ENCODE results near the gene ITPR3.
"Not testable (repeated sequence)": the region's sequence is repeated elsewhere in the genome, so short reads cannot be mapped to it uniquely, and the experiment has no call there.

ITPR3 gene

GRCh38 chr6:33631521-33631920 lies 10.4 kb downstream of the ITPR3 start:
- WGBS, 2 experiments (ENCODE audit: insufficient coverage in 2 of 2) = 94 to 98% methylated on average over 12 of the region's 13 CpGs
- peaks cover 16% of the 10 kb centered on the region for H3K4me1 ChIP-seq (ENCODE audit: control insufficient read depth, insufficient read depth, low read length, poor library complexity, severe bottlenecking)
- H3K9me3 ChIP-seq (ENCODE audit: control insufficient read depth, low read length) = not testable (repeated sequence)

GRCh38 chr6:33631971-33632557 lies 10.9 kb downstream of the ITPR3 start:
- peaks cover 16% of the 10 kb centered on the region for H3K4me1 ChIP-seq (ENCODE audit: control insufficient read depth, insufficient read depth, low read length, poor library complexity, severe bottlenecking)
- no peak overlapping the region for H3K4me3 ChIP-seq (ENCODE audit: extremely low read depth, insufficient read depth, low read length, poor library complexity, severe bottlenecking)
- 100% methylated on average over 1 of the region's 4 CpGs for WGBS, 2 experiments (ENCODE audit: insufficient coverage in 2 of 2)
- no peaks in the 10 kb centered on the region for H3K36me3 ChIP-seq (ENCODE audit: control insufficient read depth, insufficient read depth, low read length)
- no peak overlapping the region for H3K27ac ChIP-seq (ENCODE audit: low read depth, low read length, severe bottlenecking)
- H3K9me3 ChIP-seq (ENCODE audit: control insufficient read depth, low read length) = no peaks in the 10 kb centered on the region

More at GRCh38 chr6:33631521-33631920, 10.4 kb downstream of the ITPR3 start:
- H3K27ac ChIP-seq (ENCODE audit: low read depth, low read length, severe bottlenecking); H3K36me3 ChIP-seq (ENCODE audit: control insufficient read depth, insufficient read depth, low read length); H3K4me3 ChIP-seq (ENCODE audit: extremely low read depth, insufficient read depth, low read length, poor library complexity, severe bottlenecking): not testable (repeated sequence)

DNA sequence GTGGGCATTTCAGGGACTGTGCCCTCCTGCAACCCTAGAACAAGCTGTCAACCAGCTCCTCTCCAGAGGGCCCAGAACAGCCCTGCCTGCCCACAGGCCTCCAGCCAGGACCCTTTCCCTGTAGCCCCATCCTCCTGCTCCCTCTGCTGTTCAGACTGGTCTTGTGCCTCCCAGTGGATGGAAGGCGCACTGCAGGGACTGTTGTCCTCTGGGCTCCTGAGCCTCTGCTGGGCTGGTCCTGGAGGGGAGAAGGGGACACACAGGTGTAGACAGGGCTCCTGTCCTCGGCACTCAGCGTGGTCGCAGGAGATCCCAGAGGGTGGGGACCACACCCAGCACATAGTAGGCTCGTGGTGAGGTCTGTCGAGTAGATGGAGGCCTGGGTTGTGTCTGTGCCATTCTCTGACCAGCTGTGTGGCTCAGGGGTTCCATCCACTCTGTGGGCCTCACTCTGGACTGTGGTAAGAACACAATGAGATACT lies 11.5 kb downstream of the ITPR3 start:
- 23 to 25% methylated on average over 5 to 6 of the region's 6 CpGs for WGBS, 2 experiments (ENCODE audit: insufficient coverage in 2 of 2)
- Histone ChIP-seq H3K9me3 (ENCODE audit: control insufficient read depth, low read length) (no peaks in the 10 kb centered on the region), H3K4me1 (ENCODE audit: control insufficient read depth, insufficient read depth, low read length, poor library complexity, severe bottlenecking) (peaks cover 16% of the 10 kb centered on the region), H3K36me3 (ENCODE audit: control insufficient read depth, insufficient read depth, low read length) (no peaks in the 10 kb centered on the region), H3K27ac (ENCODE audit: low read depth, low read length, severe bottlenecking) (no peak overlapping the region), H3K4me3 (ENCODE audit: extremely low read depth, insufficient read depth, low read length, poor library complexity, severe bottlenecking) (no peak overlapping the region)

DNA sequence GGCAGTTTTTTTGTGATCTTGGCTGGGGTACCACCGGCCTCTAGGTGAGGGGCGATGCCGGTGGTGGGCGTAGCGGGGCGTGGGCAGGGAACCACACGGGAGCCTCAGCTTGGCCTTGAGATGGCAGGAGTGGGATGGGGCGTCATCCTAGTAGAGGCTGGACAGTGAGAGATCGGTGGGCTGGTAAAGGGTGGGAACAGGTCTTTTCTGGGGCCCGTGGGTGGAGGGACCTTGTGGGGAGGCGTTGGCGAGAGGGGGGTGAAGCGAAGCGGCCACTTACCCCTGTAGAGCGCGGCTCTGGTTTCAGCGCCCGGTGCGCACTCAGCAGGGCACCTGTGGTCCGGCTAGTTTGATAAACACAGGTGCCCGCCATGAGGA lies 12.0 kb downstream of the ITPR3 start:
- WGBS, 2 experiments (ENCODE audit: insufficient coverage in 2 of 2) = 26 to 28% methylated on average over 20 of the region's 21 CpGs
- Histone ChIP-seq H3K4me3 (ENCODE audit: extremely low read depth, insufficient read depth, low read length, poor library complexity, severe bottlenecking) (peak overlapping the region; percentile 31), H3K36me3 (ENCODE audit: control insufficient read depth, insufficient read depth, low read length) (no peaks in the 10 kb centered on the region), H3K4me1 (ENCODE audit: control insufficient read depth, insufficient read depth, low read length, poor library complexity, severe bottlenecking) (peaks cover 16% of the 10 kb centered on the region), H3K27ac (ENCODE audit: low read depth, low read length, severe bottlenecking) (no peak overlapping the region), H3K9me3 (ENCODE audit: control insufficient read depth, low read length) (no peaks in the 10 kb centered on the region)

GRCh38 chr6:33633462-33634158 lies 12.5 kb downstream of the ITPR3 start:
- 0% methylated on average over 21 to 56 of the region's 86 CpGs for WGBS, 2 experiments (ENCODE audit: insufficient coverage in 2 of 2)
- Histone ChIP-seq H3K9me3 (ENCODE audit: control insufficient read depth, low read length) (no peaks in the 10 kb centered on the region), H3K4me1 (ENCODE audit: control insufficient read depth, insufficient read depth, low read length, poor library complexity, severe bottlenecking) (peaks cover 16% of the 10 kb centered on the region), H3K36me3 (ENCODE audit: control insufficient read depth, insufficient read depth, low read length) (no peaks in the 10 kb centered on the region), H3K27ac (ENCODE audit: low read depth, low read length, severe bottlenecking) (no peak overlapping the region), H3K4me3 (ENCODE audit: extremely low read depth, insufficient read depth, low read length, poor library complexity, severe bottlenecking) (peak overlapping the region; percentile 31)

GRCh38 chr6:33634161-33634727 lies 13.1 kb downstream of the ITPR3 start:
- peaks cover 16% of the 10 kb centered on the region for H3K4me1 ChIP-seq (ENCODE audit: control insufficient read depth, insufficient read depth, low read length, poor library complexity, severe bottlenecking)
- 23 to 36% methylated on average over 10 to 11 of the region's 15 CpGs for WGBS, 2 experiments (ENCODE audit: insufficient coverage in 2 of 2)
- H3K4me3 ChIP-seq (ENCODE audit: extremely low read depth, insufficient read depth, low read length, poor library complexity, severe bottlenecking) = peak overlapping the region; percentile 31
- H3K9me3 ChIP-seq (ENCODE audit: control insufficient read depth, low read length) = no peaks in the 10 kb centered on the region
- H3K27ac ChIP-seq (ENCODE audit: low read depth, low read length, severe bottlenecking) = no peak overlapping the region
- no peaks in the 10 kb centered on the region for H3K36me3 ChIP-seq (ENCODE audit: control insufficient read depth, insufficient read depth, low read length)

- WGBS, 2 experiments (ENCODE audit: insufficient coverage in 2 of 2) = 97% methylated on average over 3 of the region's 8 CpGs; no CpG with 5 or more reads in 1 of the 2 experiments
- Histone ChIP-seq H3K36me3 (ENCODE audit: control insufficient read depth, insufficient read depth, low read length) (no peaks in the 10 kb centered on the region), H3K4me1 (ENCODE audit: control insufficient read depth, insufficient read depth, low read length, poor library complexity, severe bottlenecking) (peaks cover 16% of the 10 kb centered on the region), H3K27ac (ENCODE audit: low read depth, low read length, severe bottlenecking) (no peak overlapping the region), H3K9me3 (ENCODE audit: control insufficient read depth, low read length) (no peaks in the 10 kb centered on the region), H3K4me3 (ENCODE audit: extremely low read depth, insufficient read depth, low read length, poor library complexity, severe bottlenecking) (no peak overlapping the region)
Measured at GRCh38 chr6:33634946-33635345, 13.8 kb downstream of the ITPR3 start.

DNA sequence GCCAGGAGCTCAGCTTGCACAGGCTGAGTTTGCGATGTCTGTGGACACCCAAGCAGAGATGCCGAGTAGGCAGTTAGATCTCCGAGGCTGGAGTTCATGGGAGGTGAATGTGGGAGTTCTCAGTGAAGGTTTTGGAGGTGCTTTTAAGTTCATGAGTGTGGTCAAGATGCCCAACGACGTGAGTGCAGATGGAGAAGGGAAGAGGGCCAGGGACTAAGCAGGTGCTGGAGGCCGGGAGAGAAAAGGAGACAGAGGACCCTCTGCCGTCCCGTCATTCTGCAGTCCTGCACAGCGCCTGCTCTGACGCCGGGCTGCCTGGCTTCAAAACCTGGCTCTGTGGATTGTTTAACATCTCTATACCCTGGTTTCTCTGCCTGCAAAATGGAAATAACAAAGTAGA lies 15.5 kb downstream of the ITPR3 start:
- Histone ChIP-seq H3K9me3 (ENCODE audit: control insufficient read depth, low read length) (no peaks in the 10 kb centered on the region), H3K4me3 (ENCODE audit: extremely low read depth, insufficient read depth, low read length, poor library complexity, severe bottlenecking) (no peak overlapping the region), H3K27ac (ENCODE audit: low read depth, low read length, severe bottlenecking) (no peak overlapping the region), H3K36me3 (ENCODE audit: control insufficient read depth, insufficient read depth, low read length) (no peaks in the 10 kb centered on the region), H3K4me1 (ENCODE audit: control insufficient read depth, insufficient read depth, low read length, poor library complexity, severe bottlenecking) (peaks cover 16% of the 10 kb centered on the region)
- 73 to 87% methylated on average over 5 to 6 of the region's 11 CpGs for WGBS, 2 experiments (ENCODE audit: insufficient coverage in 2 of 2)

GRCh38 chr6:33638556-33638955 lies 17.4 kb downstream of the ITPR3 start:
- no peak overlapping the region for H3K4me3 ChIP-seq (ENCODE audit: extremely low read depth, insufficient read depth, low read length, poor library complexity, severe bottlenecking)
- H3K27ac ChIP-seq (ENCODE audit: low read depth, low read length, severe bottlenecking) = no peak overlapping the region
- 50% methylated on average over 2 of the region's 3 CpGs for WGBS, 2 experiments (ENCODE audit: insufficient coverage in 2 of 2)
- no peaks in the 10 kb centered on the region for H3K36me3 ChIP-seq (ENCODE audit: control insufficient read depth, insufficient read depth, low read length)
- no peaks in the 10 kb centered on the region for H3K9me3 ChIP-seq (ENCODE audit: control insufficient read depth, low read length)
- peaks cover 16% of the 10 kb centered on the region for H3K4me1 ChIP-seq (ENCODE audit: control insufficient read depth, insufficient read depth, low read length, poor library complexity, severe bottlenecking)

- peaks cover 9% of the 10 kb centered on the region for H3K4me1 ChIP-seq (ENCODE audit: control insufficient read depth, insufficient read depth, low read length, poor library complexity, severe bottlenecking)
- WGBS, 2 experiments (ENCODE audit: insufficient coverage in 2 of 2) = 100% methylated on average over 1 of the region's 1 CpG
- no peaks in the 10 kb centered on the region for H3K9me3 ChIP-seq (ENCODE audit: control insufficient read depth, low read length)
- no peak overlapping the region for H3K27ac ChIP-seq (ENCODE audit: low read depth, low read length, severe bottlenecking)
- no peak overlapping the region for H3K4me3 ChIP-seq (ENCODE audit: extremely low read depth, insufficient read depth, low read length, poor library complexity, severe bottlenecking)
- H3K36me3 ChIP-seq (ENCODE audit: control insufficient read depth, insufficient read depth, low read length) = no peaks in the 10 kb centered on the region
Measured at GRCh38 chr6:33639559-33639958, 18.4 kb downstream of the ITPR3 start.

GRCh38 chr6:33640361-33640760 lies 19.2 kb downstream of the ITPR3 start:
- Histone ChIP-seq H3K36me3 (ENCODE audit: control insufficient read depth, insufficient read depth, low read length) (no peaks in the 10 kb centered on the region), H3K9me3 (ENCODE audit: control insufficient read depth, low read length) (no peaks in the 10 kb centered on the region), H3K4me1 (ENCODE audit: control insufficient read depth, insufficient read depth, low read length, poor library complexity, severe bottlenecking) (peaks cover 2% of the 10 kb centered on the region), H3K27ac (ENCODE audit: low read depth, low read length, severe bottlenecking) (no peak overlapping the region), H3K4me3 (ENCODE audit: extremely low read depth, insufficient read depth, low read length, poor library complexity, severe bottlenecking) (no peak overlapping the region)
- 94 to 96% methylated on average over 8 to 13 of the region's 13 CpGs for WGBS, 2 experiments (ENCODE audit: insufficient coverage in 2 of 2)

All from mesodermal cell (in vitro differentiated cells).